HepG2 (cell line): ENCODE results near the gene NCOA4. TPM values are rescaled to one million over a fixed set of nuclear protein-coding genes. Genes with fewer than 3 reads are reported as not detected.

Source experiments
- CBX5 ChIP-seq: sonication (generic); formaldehyde crosslinking; IDR thresholded peaks from 2 replicates; pipeline ENCODE4 v1.4.0; 2020; ENCODE audit warnings: missing genetic modification reagents, borderline replicate concordance
- DPF2 ChIP-seq: sonication (generic); formaldehyde crosslinking; IDR thresholded peaks from 2 replicates; pipeline ENCODE4 v1.4.0; 2020; ENCODE audit warnings: mild to moderate bottlenecking, low read depth, missing genetic modification reagents, borderline replicate concordance
- KDM6A ChIP-seq: IDR thresholded peaks from 2 replicates; pipeline ENCODE4 v1.6.1; 2016; ENCODE audit warnings: low read depth
- KLF13 ChIP-seq: sonication (generic); formaldehyde crosslinking; IDR thresholded peaks from 2 replicates; pipeline ENCODE4 v1.4.0; 2020; ENCODE audit warnings: mild to moderate bottlenecking, missing genetic modification reagents
- MED8 ChIP-seq: sonication (generic); formaldehyde crosslinking; IDR thresholded peaks from 2 replicates; pipeline ENCODE4 v1.8.1; 2023; ENCODE audit warnings: mild to moderate bottlenecking, missing genetic modification reagents; ENCODE audit not compliant: insufficient replicate concordance
- MIER3 ChIP-seq: IDR thresholded peaks from 2 replicates; pipeline ENCODE4 v1.6.1; 2016; ENCODE audit warnings: missing compliant biosample characterization, borderline replicate concordance
- MXI1 ChIP-seq: IDR thresholded peaks from 3 replicates; pipeline ENCODE4 v1.6.1; 2012; ENCODE audit warnings: low read depth, low read length, inconsistent platforms, borderline replicate concordance
- NR2F6 ChIP-seq, 2 experiments: IDR thresholded peaks; 2 replicates each; pipeline ENCODE4 v1.6.1; 2016; ENCODE audit warnings: antibody characterized with exemption in 1 of 2, mild to moderate bottlenecking in 1 of 2
- SIX4 ChIP-seq: sonication (generic); formaldehyde crosslinking; IDR thresholded peaks from 2 replicates; pipeline ENCODE4 v1.4.0; 2020; ENCODE audit warnings: missing genetic modification reagents
- ZBTB38 ChIP-seq: sonication (generic); formaldehyde crosslinking; IDR thresholded peaks from 2 replicates; pipeline ENCODE4 v1.5.1; 2020; ENCODE audit warnings: mild to moderate bottlenecking, missing genetic modification reagents
- ZNF34 ChIP-seq: sonication (generic); formaldehyde crosslinking; IDR thresholded peaks from 2 replicates; pipeline ENCODE4 v1.4.0; 2020; ENCODE audit warnings: mild to moderate bottlenecking, missing genetic modification reagents, borderline replicate concordance
- ZNF777 ChIP-seq: sonication (generic); formaldehyde crosslinking; IDR thresholded peaks from 2 replicates; pipeline ENCODE4 v1.4.0; 2020; ENCODE audit warnings: missing genetic modification reagents
- polyA plus RNA-seq, 8 experiments: library from polyadenylated mRNA; depleted of rRNA in 3 of 8; stranded (reverse) in 7 of 8; unstranded in 1 of 8; fragments of >200 nt; fragmentation: Illumina TruSeq in 4 of 8; extraction: Trizol in 4 of 8; gene quantifications; 2 replicates each; pipeline versions ENCODE4 v1.2.1 to v1.2.3, GENCODE V29; 2011 to 2016; ENCODE audit warnings: low read depth in 4 of 8, missing spikeins in 1 of 8, mixed read lengths in 1 of 8; ENCODE audit not compliant: insufficient read depth in 1 of 8
- total RNA-seq, 5 experiments: library from RNA; depleted of rRNA; stranded (reverse); fragments of >200 nt; fragmentation: Illumina TruSeq; extraction: Trizol; gene quantifications; 2 replicates each; pipeline ENCODE4 v1.2.3, GENCODE V29; 2016; ENCODE audit warnings: low read depth in 1 of 5
- TF ChIP-seq, protein P1 (sequence below): sonication (generic); formaldehyde crosslinking; IDR thresholded peaks from 2 replicates; pipeline ENCODE4 v1.4.0; 2020; ENCODE audit warnings: missing genetic modification reagents
- TF ChIP-seq, protein P2 (sequence below), 2 experiments: sonication (generic) in 1 of 2; formaldehyde crosslinking in 1 of 2; IDR thresholded peaks; 2 replicates each; pipeline versions ENCODE4 v1.4.0 to v1.6.1; 2016 to 2020; ENCODE audit warnings: borderline replicate concordance in 1 of 2, low read depth in 1 of 2, mild to moderate bottlenecking in 1 of 2, missing genetic modification reagents in 1 of 2
- TF ChIP-seq, protein P3 (sequence below): sonication (generic); formaldehyde crosslinking; IDR thresholded peaks from 2 replicates; pipeline ENCODE4 v1.5.1; 2020; ENCODE audit warnings: mild to moderate bottlenecking, missing genetic modification reagents, borderline replicate concordance
- TF ChIP-seq, protein P4 (sequence below): sonication (generic); formaldehyde crosslinking; conservative IDR thresholded peaks from 2 replicates; pipeline ENCODE4 v1.8.0; 2022; ENCODE audit warnings: low read depth, missing genetic modification reagents

Gene NCOA4
- total and polyA plus RNA-seq, 2 of the 13 experiments (the other 11 are each of a cell fraction or from before 2014, with no cell fraction given): 306 to 400 TPM

DNA sequence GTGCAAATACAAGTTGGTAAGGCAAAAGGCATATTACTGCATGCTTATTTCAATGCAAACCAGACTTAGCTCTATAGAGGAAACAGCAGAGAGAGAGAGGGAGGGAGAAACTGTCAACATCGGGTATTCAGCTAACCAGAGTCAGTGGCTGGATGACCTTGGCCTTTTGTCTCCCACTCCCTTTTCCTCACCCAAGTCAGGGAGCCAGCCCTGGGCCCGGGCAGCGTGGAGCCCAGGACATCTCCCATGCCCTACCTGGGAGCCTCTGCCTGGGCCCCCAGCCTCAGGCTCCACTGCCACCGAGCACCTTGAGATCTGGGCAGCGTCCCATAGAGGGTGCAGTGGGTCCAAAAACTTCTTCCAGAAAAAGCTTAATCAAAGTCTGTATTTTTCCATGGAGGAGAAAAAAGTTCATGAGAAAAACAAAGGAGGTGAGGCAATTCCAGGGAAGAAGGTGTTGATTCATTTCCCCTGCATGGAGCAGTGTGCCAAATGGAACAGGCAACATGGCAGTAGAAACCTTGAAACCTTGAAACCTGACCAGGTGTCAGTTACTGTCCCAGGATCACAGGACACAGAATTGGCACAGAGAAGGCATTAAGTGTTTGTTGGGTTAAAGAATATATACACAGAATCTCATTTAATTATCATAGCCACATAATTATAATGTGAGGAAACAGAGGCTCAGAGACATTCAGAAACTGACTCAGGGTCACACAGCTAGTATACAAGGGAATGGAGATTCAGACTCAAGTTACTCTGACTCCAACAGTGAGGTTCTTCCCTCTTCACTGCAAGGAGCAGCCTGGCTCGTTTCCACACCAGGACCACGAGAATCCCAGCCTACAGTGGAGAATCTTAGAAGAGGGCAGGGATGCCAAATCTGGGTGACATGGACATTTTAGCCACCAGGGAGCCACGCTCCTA is 5.8 kb upstream of the NCOA4 start (continued):
- TF ChIP-seq, protein P1, sequence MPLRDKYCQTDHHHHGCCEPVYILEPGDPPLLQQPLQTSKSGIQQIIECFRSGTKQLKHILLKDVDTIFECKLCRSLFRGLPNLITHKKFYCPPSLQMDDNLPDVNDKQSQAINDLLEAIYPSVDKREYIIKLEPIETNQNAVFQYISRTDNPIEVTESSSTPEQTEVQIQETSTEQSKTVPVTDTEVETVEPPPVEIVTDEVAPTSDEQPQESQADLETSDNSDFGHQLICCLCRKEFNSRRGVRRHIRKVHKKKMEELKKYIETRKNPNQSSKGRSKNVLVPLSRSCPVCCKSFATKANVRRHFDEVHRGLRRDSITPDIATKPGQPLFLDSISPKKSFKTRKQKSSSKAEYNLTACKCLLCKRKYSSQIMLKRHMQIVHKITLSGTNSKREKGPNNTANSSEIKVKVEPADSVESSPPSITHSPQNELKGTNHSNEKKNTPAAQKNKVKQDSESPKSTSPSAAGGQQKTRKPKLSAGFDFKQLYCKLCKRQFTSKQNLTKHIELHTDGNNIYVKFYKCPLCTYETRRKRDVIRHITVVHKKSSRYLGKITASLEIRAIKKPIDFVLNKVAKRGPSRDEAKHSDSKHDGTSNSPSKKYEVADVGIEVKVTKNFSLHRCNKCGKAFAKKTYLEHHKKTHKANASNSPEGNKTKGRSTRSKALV (CRISPR knock-in tag): no peak
- TF ChIP-seq, protein P2, sequence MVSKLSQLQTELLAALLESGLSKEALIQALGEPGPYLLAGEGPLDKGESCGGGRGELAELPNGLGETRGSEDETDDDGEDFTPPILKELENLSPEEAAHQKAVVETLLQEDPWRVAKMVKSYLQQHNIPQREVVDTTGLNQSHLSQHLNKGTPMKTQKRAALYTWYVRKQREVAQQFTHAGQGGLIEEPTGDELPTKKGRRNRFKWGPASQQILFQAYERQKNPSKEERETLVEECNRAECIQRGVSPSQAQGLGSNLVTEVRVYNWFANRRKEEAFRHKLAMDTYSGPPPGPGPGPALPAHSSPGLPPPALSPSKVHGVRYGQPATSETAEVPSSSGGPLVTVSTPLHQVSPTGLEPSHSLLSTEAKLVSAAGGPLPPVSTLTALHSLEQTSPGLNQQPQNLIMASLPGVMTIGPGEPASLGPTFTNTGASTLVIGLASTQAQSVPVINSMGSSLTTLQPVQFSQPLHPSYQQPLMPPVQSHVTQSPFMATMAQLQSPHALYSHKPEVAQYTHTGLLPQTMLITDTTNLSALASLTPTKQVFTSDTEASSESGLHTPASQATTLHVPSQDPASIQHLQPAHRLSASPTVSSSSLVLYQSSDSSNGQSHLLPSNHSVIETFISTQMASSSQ (IDR thresholded peaks at IDR 0.05; ENCODE audit: low read depth): 0 out of 2 replicates have a peak, but pooled peaks have one; percentile 2
- TF ChIP-seq, protein P2 (CRISPR knock-in tag; IDR thresholded peaks at IDR 0.05; ENCODE audit: borderline replicate concordance): peak; percentile 76; the same call in 1 of the 2 replicates
- TF ChIP-seq MIER3 (CRISPR knock-in tag): no peak
- peak; percentile 31 for TF ChIP-seq MED8 (CRISPR knock-in tag)
- TF ChIP-seq KDM6A: peak; percentile 42; the same call in 1 of the 2 replicates
- peak; percentile 81 for TF ChIP-seq ZBTB38
- TF ChIP-seq SIX4 (CRISPR knock-in tag): no peak
- TF ChIP-seq NR2F6 (IDR thresholded peaks at IDR 0.05): peak; percentile 92
- peak; percentile 93 for TF ChIP-seq NR2F6 (CRISPR knock-in tag; IDR thresholded peaks at IDR 0.05)
- no peak for TF ChIP-seq KLF13
- TF ChIP-seq MXI1: no peak; the same call in 2 of the 3 replicates
- TF ChIP-seq, protein P3, sequence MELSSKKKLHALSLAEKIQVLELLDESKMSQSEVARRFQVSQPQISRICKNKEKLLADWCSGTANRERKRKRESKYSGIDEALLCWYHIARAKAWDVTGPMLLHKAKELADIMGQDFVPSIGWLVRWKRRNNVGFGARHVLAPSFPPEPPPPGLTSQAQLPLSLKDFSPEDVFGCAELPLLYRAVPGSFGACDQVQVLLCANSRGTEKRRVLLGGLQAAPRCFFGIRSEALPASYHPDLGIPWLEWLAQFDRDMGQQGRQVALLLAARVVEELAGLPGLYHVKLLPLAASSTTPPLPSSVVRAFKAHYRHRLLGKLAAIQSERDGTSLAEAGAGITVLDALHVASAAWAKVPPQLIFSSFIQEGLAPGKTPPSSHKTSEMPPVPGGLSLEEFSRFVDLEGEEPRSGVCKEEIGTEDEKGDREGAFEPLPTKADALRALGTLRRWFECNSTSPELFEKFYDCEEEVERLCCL (CRISPR knock-in tag): no peak
- no peak for TF ChIP-seq ZNF777 (CRISPR knock-in tag)
- TF ChIP-seq DPF2 (CRISPR knock-in tag): 0 out of 2 replicates have a peak, but pooled peaks have one; percentile 42
- TF ChIP-seq, protein P4, sequence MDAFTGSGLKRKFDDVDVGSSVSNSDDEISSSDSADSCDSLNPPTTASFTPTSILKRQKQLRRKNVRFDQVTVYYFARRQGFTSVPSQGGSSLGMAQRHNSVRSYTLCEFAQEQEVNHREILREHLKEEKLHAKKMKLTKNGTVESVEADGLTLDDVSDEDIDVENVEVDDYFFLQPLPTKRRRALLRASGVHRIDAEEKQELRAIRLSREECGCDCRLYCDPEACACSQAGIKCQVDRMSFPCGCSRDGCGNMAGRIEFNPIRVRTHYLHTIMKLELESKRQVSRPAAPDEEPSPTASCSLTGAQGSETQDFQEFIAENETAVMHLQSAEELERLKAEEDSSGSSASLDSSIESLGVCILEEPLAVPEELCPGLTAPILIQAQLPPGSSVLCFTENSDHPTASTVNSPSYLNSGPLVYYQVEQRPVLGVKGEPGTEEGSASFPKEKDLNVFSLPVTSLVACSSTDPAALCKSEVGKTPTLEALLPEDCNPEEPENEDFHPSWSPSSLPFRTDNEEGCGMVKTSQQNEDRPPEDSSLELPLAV (CRISPR knock-in tag): no peak
- peak; percentile 73; the same call in 1 of the 2 replicates for TF ChIP-seq ZNF34 (CRISPR knock-in tag)
- peak; percentile 37; the same call in 1 of the 2 replicates for TF ChIP-seq CBX5 (CRISPR knock-in tag)
